D721Med (cell line): Measurements from ENCODE around the gene TLCD4.

Experiments
- DNase-seq: peaks from one replicate; pipeline ENCODE4 v3.0.0; 2011; ENCODE audit warnings: low spot score; ENCODE audit not compliant: insufficient read length
- FAIRE-seq: peaks from 2 replicates; lab custom pipeline; 2011; peaks lifted over from hg19 to GRCh38; lab: Jason Lieb, UNC
- CTCF ChIP-seq: IDR thresholded peaks from 2 replicates; pipeline ENCODE4 v1.5.1; 2012; ENCODE audit warnings: mild to moderate bottlenecking, control low read depth; ENCODE audit not compliant: insufficient read depth; ENCODE audit errors: missing control alignments

Gene TLCD4

DNA sequence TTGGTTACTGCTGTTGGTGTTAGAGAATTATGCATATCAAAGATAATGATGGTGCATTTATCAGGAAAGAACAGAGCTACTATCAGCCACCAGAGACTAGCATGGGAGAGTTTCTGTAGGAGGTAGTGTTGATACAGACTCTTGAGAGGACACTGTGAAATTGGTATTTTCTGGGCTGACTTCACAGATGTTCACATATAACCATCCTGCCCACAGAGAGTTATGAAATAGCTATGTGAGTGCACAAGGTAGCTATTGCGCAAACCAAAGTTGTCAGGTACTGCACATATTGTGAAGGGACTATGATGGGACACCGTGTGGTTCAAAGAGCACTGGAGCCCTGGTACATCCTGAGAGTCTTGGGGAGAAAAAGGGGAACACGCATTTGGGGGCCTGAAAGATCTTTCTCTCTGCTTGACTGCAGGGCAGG, 1.4 kb upstream of the TLCD4 start:
- FAIRE-seq (no peak), DNase-seq (no peak)
- TF ChIP-seq CTCF: no peak

- peak; percentile 59 for TF ChIP-seq CTCF
- no peak for FAIRE-seq
- DNase-seq: peak; percentile 31
Observed at GRCh38 chr1:95116580-95117206, 462 bp upstream of the TLCD4 start.

DNA sequence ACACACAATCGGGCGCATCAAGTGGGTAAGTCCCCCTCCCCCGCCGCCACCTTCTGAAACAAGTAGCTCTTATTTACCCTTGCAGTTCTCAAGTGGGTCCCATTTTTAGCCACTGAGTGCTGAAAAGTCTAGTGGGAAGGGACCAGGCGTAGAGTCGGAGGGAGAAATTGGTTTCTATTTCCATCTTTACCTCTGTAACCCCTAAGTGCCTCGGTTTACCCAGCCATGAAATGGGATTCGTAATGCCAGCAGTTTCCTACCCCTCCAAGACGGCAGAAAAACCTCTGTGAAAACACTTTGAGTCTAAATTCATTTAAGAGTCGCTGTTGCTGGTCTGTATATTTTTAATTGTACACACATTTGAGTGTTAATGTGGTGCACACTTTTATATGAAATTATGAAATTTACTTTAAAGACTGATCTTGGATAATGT, 928 bp downstream of the TLCD4 start:
- TF ChIP-seq CTCF: no peak
- DNase-seq (no peak), FAIRE-seq (no peak)

DNA sequence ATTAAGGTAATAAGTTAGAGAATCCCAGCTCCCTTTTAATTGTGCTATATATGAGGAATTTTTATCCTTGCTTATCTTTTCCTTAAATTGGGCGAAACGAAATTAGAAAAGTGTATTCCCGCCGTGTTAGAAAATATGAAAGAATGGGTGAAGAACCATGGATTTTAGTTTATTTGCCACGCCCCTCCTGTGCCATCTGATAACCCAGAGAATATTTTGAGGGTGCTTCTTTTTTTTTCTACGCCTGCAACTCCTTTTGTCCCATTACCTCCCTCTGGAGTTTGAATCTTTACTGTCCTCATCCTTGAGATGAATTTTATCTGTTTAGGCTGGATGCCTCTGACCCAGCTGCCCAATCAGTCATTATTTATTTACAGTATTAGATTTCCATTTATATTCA, 1.6 kb downstream of the TLCD4 start:
- no peak for DNase-seq
- no peak for TF ChIP-seq CTCF
- no peak for FAIRE-seq

DNA sequence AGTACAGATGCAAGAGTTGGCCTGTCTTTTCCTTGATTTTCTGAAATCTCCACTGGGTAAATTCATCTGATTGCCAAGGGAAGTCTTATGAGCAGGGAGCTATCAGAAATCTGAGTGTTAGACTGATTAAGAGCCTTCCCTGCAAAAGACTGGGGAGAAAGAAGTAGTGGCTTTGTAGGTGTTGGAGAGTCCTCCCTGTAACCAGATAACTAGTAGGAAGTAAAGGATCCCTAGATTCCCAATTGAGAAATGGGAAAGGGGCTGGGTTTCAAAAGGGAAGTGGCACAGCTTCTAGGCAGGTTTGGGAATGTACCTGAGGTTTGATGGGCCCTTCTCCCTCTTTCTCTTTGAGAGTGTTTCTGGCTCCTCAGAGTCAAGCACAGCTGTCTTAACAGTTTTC, 2.1 kb downstream of the TLCD4 start:
- no peak for TF ChIP-seq CTCF
- FAIRE-seq: no peak

DNA sequence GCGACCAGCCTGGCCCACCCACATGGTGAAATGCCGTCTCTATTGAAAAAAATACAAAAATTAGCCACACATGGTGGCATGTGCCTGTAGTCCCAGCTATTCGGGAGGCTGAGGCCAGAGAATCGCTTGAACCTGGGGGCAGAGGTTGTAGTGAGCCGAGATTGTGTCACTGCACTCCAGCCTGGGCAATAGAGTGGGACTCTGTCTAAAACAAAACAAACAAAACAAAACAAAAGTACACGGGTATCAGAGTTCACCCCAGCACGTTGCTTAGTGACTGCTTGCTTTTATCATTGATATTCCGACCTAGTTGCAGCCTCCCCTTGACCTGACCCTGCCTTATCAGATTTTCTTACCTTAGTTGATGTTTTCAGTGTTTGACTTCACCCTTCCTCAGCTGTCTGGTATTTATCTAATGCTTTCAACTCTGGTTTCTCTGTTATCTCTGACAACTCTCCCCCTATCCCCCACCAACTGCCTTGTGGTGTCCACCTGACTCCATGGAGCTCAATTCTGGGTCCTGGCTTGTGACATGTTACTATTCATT, 5.1 kb downstream of the TLCD4 start:
- TF ChIP-seq CTCF: no peak
- FAIRE-seq: no peak
- no peak for DNase-seq

More for the DNA sequence above, 2.1 kb downstream of the TLCD4 start:
- no peak for DNase-seq

- no peak for TF ChIP-seq CTCF
- DNase-seq: no peak
- FAIRE-seq: no peak
Observed at GRCh38 chr1:95124342-95124741, 7.2 kb downstream of the TLCD4 start.
